HFF-Myc (cell line): ENCODE measurements around the gene UGT1A5.

Experiments used
- DNase-seq: peaks from one replicate; pipeline ENCODE4 v3.0.0-alpha.2; 2011; ENCODE audit warnings: low read depth; ENCODE audit errors: extremely low read depth
- H3K4me3 ChIP-seq: replicated peaks from 2 replicates; pipeline ENCODE4 v1.5.1; 2011; ENCODE audit warnings: low read depth, mild to moderate bottlenecking, control low read depth, low read length
- CTCF ChIP-seq: IDR thresholded peaks from 2 replicates; pipeline ENCODE4 v1.5.1; 2012; ENCODE audit warnings: mild to moderate bottlenecking, low read depth, low read length, control low read depth; ENCODE audit errors: missing control alignments

Gene UGT1A5

GRCh38 chr2:233674314-233674713 lies 38.4 kb upstream of the UGT1A5 start:
- DNase-seq = no peak
- no peak for TF ChIP-seq CTCF
- H3K4me3 ChIP-seq = no peak overlapping the region

- no peak for DNase-seq
- no peak for TF ChIP-seq CTCF
- H3K4me3 ChIP-seq = no peak overlapping the region
Observed at GRCh38 chr2:233674995-233675394, 37.7 kb upstream of the UGT1A5 start.

- H3K4me3 ChIP-seq = no peak overlapping the region
- no peak for DNase-seq
- no peak for TF ChIP-seq CTCF
Observed at GRCh38 chr2:233676046-233676445, 36.7 kb upstream of the UGT1A5 start.

GRCh38 chr2:233679196-233679595 lies 33.5 kb upstream of the UGT1A5 start:
- TF ChIP-seq CTCF = no peak
- H3K4me3 ChIP-seq = no peak overlapping the region
- no peak for DNase-seq

GRCh38 chr2:233680361-233681045 lies 32.2 kb upstream of the UGT1A5 start:
- TF ChIP-seq CTCF = no peak
- DNase-seq = no peak
- no peak overlapping the region for H3K4me3 ChIP-seq

- DNase-seq = no peak
- H3K4me3 ChIP-seq = no peak within 1 kb of the TSS
- TF ChIP-seq CTCF = no peak
Observed at GRCh38 chr2:233681521-233682099, 31.1 kb upstream of the UGT1A5 start, which contains the start of gene UGT1A7. Gene UGT1A7, plus strand, starts transcription at chr2:233681901. Its CDS starts 37 bp downstream, at chr2:233681938.
